ENCODE results near the gene CBR3. TPM values are rescaled to one million over a fixed set of nuclear protein-coding genes. Genes with fewer than 3 reads are reported as not detected.

CBR3 gene
- total and polyA plus RNA-seq, 9 of the 15 experiments (the other 6 are each of a cell fraction or from before 2014, with no cell fraction given): not detected

DNA sequence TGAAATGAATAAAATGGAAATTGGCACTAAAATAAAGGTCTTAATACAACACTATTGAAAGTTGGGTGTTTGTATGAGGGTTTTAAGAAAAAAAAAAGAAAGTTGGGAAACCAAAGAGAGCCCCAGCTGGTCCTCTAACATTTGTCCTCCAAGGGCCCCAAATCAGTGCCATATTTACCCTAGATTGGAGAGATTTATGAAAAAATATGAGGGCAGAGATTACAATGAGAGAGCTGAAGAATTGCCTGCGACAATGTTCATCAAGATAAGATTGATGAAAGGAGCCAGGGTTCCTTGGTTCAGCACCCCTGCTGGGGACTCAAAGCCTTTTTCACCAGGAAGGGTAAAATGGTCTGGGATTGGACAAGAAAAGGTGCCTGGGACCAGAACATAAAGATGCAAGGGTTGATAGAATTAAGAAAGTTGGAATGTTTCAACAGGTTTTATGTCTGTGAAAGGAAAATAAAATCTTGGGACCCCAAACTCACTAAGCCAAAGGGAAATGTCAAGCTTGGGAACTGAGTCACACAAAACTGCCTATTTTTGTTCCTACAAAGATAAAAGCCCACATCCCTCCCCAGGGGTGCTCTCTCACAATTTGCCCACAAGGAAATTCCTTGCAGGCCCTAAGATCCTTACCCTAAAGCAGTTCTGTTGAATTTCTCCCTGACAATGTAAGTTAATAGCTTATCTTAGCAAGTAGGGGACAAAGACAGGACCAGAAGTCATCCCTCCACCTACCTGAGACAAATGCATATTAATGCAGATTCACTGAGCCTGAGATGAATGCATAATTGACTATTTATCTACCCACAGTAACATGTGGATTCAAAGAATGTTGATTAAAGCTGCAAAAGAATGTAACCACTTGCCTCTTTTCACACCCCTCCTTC lies 38.2 kb upstream of the CBR3 start:
- Histone ChIP-seq H3K9me1 (ENCODE audit: control insufficient read depth, insufficient read depth, low read length) (no peaks in the 10 kb centered on the region), H4K20me1 (replicated peaks; ENCODE audit: control insufficient read depth, insufficient read depth, low read length) (no peaks in the 10 kb centered on the region), H3K9ac (ENCODE audit: insufficient read depth in 1 of 2, low read depth in 2 of 2, low read length in 2 of 2) (no peak overlapping the region), H2AFZ (ENCODE audit: low read depth, low read length) (no peak overlapping the region), H3K36me3 (ENCODE audit: control insufficient read depth, insufficient read depth, low read length) (no peaks in the 10 kb centered on the region), H3K79me2 (ENCODE audit: control insufficient read depth, insufficient read depth, low read length) (no peaks in the 10 kb centered on the region), H3K4me3 (no peak overlapping the region), H3K27me3 (ENCODE audit: control insufficient read depth in 2 of 2, insufficient read depth in 2 of 2, low read length in 2 of 2) (peaks cover 0 to 2% of the 10 kb centered on the region in 2 experiments; a peak in 1 of 5 replicates), H3K4me2 (ENCODE audit: insufficient read depth, low read length) (no peak overlapping the region), H3K4me1 (replicated peaks in 1 of 2; ENCODE audit: control insufficient read depth in 2 of 2, insufficient read depth in 2 of 2, low read length in 2 of 2) (no peaks in the 10 kb centered on the region; a peak in 2 of 5 replicates), H3K9me3 (replicated peaks; ENCODE audit: control insufficient read depth, insufficient read depth, low read depth, low read length) (peaks cover 8% of the 10 kb centered on the region), H3K27ac (ENCODE audit: extremely low read depth, low read depth, low read length) (no peak overlapping the region)
- no peak for DNase-seq (ENCODE audit: extremely low read depth in 1 of 4, low spot score in 3 of 4)
- no peak for FAIRE-seq
- 0% methylated on average over 1 of the region's 1 CpG for WGBS (ENCODE audit: insufficient coverage, low coverage, missing lambda C conversion rate)
- ATAC-seq: no peak
- ChIA-PET CTCF (ENCODE audit: low intra/inter-chr PET ratio) (no interaction called here), POLR2A (interaction anchor here (0.6 to 0.7 kb wide), 3 partner anchors 27 to 390 kb away, joined by 4 to 5 read pairs (median 5); partner anchors contain the start of gene CBR1)
- intact Hi-C loops (cut with micrococcal nuclease): no loop called here
- peak in 1 of 2 experiments; percentile 64; a peak in 2 of 4 replicates for TF ChIP-seq RCOR1 (IDR thresholded peaks at IDR 0.05; ENCODE audit: borderline replicate concordance in 1 of 2, low read depth in 2 of 2, low read length in 2 of 2)
- TF ChIP-seq KDM1A (IDR thresholded peaks at IDR 0.05): peak; percentile 52 to 56; a peak in 2 of 4 replicates
- no peak for TF ChIP-seq ZNF324 (CRISPR knock-in tag; IDR thresholded peaks at IDR 0.05)
- peak in 1 of 2 experiments; percentile 27; a peak in 1 of 4 replicates for TF ChIP-seq FOXA3 (CRISPR knock-in tag; conservative IDR thresholded peaks at IDR 0.05 in 1 of 2, IDR thresholded peaks at IDR 0.05 in 1 of 2)
- in situ Hi-C loops (cut with MboI): no loop called here
- no TSS peak for BruUV-seq (replicated peaks)

All from K562 (cell line).